Activated CD4-positive, alpha-beta T cell treated with anti-CD3 and anti-CD28 coated beads, Interleukin-2, amount 50 U/mL, for 24 hours (primary cell): ENCODE measurements around the gene ZNF71.

Experiments used
- DNase-seq, 2 donors: peaks; one replicate each; pipeline ENCODE4 v3.0.0-alpha.2; 2020; ENCODE audit warnings: low read depth in 1 of 2, low spot score in 1 of 2

The ZNF71 gene

DNA sequence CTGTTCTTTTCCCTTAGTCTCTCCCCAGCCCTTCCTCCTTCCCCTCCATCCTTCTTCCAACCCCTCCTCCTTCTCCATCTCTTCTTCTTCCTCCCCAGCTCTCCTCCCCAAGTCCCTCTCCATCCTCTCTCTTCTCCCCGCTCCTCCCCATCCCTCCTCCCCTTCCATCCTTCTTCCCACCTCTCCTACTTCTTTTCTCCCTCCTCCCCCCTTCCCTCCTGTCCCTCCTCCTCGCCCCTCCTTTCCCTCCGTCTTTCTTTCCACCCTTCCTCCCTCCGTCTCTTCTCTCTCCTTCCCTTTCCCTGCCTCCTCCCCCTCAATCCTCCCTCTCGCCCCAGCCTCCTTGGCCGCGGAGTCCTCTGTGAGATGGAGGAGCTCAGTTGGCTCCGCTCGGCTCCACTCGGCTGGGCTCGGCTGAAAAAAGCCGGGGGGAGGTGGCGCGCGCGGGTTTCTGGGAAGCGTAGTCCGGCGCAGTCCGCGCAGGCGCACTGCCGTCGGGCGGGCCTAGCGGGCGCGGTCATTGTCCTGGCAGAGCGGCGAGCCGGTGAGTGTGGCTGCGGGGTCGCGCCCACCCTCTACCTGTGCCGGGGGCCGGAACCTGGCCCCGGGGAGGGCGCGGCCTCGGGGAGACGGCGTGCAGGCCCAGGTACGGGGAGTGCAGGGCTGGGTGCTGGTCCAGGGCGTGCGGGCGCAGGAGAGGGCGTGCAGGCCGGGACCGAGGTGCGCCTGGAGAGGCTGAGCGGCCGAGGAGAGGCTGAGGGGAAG, at the start of gene ZNF71:
Gene ZNF71 (plus strand): TSS at position 520 of the 765 bp plus-strand sequence. CDS start 6,257 bp downstream, outside the sequence.
- peak; percentile 73 to 89 for DNase-seq

DNA sequence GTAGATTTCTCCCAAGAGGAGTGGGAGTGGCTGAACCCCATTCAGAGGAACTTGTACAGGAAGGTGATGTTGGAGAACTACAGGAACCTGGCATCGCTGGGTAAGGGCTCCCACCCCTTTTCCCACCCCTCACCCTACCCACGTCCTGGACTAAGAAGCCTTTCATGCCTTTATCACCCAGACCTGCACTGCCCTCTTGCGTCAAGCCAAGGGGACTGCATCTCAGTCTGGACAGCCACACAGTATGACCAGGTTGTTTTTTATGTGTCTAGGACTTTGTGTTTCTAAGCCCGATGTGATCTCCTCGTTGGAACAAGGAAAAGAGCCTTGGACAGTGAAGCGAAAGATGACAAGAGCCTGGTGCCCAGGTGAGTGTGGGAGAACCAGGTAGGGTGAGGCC, 47.6 kb upstream of the ZNF71 start:
- no peak for DNase-seq

DNA sequence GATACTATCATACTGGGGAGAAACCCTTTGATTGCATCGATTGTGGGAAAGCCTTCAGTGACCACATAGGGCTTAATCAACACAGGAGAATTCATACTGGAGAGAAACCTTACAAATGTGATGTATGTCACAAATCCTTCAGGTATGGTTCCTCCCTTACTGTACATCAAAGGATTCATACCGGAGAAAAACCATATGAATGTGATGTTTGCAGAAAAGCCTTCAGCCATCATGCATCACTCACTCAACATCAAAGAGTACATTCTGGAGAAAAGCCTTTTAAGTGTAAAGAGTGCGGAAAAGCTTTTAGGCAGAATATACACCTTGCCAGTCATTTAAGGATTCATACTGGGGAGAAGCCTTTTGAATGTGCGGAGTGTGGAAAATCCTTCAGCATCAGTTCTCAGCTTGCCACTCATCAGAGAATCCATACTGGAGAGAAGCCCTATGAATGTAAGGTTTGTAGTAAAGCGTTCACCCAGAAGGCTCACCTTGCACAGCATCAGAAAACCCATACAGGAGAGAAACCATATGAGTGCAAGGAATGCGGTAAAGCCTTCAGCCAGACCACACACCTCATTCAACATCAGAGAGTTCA, 40.7 kb upstream of the ZNF71 start:
- no peak for DNase-seq

DNA sequence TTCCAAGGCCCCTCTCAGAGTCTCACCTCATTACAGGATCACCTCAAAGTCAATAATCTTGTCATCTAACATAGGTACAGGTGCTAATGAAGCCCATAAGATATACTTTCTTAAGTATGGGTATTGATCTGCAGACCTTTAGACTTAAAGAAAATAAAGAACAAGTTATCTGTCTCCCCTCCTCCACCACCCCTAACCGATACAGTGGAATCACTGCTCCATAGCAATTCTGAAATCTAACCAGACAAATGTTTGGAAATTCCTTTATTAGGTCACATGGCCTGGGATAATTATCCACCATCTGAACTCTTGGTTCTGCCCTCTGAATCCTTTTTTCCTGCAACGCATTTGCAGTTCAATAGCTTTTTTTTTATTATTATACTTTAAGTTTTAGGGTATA, 32.3 kb upstream of the ZNF71 start:
- DNase-seq = no peak

DNA sequence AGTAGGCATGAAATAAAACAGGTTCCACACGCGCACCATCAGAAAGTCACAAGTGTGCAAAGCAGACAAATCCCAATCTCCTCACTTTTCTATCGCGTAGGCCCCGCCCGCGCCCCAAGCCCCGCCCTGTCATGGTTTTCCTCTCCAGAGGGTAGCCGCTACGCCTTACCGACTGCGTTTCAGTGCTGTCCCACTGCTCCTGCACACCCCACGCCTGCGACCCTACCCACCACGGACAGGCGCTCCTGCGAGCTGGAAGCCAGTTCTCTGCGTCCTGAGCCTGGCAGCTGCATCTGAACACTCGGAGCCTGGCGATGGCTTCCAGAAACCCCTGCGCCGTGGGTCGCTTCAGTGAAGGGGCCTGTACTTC, 28.2 kb upstream of the ZNF71 start:
- peak in 1 of 2 donors; percentile 11 for DNase-seq

DNA sequence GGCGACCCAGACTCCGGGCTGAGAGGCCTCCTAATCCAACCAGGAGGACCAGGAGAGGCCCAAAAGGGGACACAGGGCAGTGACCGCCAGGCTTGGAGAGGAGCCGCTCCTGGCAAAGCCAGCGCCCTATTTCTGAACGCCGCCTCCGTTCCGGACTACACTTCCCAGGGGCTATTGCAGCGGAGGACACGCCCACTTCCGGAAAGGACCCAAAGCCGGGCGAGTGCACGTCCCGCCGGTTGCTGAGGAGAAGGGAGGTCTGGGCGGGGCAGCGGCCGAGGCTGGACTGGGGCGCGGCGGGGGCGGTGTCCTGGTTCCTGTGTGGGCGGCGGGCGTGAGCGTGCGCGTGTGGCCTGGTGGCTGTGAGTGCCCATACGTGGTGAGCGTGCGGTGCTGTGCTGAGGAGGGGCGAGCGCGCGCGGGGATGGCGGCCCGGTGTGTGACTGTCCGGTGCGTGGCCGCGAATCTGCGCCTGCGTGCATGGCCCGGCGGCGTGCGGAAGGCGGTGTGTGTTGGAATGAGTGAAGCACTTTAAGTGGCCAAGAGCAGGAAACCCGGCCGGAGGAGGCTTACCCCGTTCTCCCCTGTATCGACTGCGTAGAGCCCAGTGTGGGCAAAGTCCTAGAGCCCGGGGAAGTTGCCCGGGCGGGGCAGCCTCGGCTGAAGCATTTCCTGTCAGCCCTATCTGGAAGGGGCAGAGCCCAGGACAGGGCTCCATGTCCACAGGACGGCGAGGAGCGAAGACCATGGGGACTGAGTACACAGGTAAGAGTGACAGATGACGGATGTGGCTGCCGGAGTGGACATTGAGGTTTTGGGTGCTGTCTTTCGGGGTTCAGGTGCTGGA, 27.6 kb upstream of the ZNF71 start, which contains the start of gene ZNF470:
Gene ZNF470 (plus strand): TSS at position 195 of the 847 bp plus-strand sequence. CDS start 2,844 bp downstream, outside the sequence.
- DNase-seq = peak; percentile 75 to 85

DNA sequence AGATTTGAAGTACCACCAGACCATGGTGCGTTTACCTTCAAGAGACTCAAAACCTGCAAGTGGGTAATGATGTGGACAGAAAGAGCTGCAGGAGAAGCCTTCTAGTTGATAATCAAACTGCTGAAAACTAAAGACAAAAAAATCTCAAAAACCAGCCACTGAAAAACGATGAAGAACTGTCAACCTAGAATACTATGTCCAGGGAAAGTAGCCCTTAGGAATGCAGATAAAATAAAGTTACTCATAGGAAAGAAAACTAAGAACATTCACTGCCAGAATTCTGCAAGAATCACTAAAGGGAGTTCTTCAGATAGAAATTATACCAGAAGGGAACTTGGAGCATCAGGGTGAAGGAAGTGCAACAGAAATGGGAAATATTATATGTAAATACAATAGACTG, 22.5 kb upstream of the ZNF71 start:
- DNase-seq = no peak

DNA sequence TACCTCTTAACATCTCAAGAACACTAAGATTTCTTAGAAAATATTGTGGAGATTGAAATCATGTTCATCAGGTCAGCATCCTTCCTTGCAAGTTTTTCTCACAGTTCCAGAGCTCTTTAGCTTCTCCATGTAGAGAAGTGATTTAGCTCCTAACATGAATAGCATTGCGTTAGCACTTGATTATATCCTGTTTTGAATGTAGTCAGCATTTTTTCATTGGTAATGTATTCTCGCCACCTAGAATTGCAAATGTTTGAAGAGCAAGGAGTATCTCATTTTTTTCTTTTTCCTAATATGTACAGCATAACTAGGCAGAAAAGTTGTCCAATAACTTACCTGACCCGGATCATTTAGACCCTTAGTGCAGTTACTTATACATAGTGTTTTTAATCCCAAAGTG, 21.2 kb upstream of the ZNF71 start:
- DNase-seq = no peak

DNA sequence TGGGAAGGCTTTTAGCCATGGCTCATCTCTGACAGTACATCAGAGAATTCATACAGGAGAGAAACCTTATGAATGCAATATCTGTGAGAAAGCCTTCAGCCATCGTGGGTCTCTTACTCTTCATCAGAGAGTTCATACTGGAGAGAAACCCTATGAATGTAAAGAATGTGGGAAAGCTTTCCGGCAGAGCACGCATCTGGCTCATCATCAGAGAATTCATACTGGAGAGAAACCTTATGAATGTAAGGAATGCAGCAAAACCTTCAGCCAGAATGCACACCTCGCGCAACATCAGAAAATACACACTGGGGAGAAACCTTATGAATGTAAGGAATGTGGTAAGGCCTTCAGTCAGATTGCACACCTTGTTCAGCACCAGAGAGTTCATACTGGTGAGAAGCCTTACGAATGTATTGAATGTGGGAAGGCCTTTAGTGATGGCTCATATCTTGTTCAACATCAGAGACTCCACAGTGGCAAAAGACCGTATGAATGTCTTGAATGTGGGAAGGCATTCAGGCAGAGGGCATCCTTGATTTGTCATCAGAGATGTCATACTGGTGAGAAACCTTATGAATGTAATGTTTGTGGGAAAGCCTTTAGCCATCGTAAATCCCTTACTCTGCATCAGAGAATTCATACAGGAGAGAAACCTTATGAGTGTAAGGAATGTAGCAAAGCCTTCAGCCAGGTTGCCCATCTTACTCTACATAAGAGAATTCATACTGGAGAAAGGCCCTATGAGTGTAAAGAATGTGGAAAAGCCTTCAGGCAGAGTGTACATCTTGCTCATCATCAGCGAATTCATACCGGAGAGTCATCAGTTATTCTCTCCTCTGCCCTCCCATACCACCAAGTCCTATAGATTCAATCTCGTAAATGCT, 17.1 kb upstream of the ZNF71 start:
- DNase-seq = no peak

DNA sequence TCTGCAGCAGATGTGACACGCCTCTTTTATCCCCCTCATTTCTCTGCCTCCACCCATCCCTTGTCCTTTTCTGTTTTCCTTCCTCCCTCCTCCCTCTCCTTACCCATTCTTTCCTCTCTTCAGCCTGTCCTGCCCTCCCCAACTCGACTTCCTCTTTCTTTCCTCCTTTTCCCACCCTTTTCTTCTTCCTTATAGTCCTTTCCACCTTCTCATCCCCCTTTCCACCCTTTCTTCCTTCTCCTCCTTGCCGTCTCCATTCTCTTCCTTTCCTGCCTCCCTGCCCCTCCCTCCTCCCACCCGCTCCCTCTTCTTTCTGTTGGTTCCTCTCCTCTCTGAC, 688 bp upstream of the ZNF71 start:
- no peak for DNase-seq

DNA sequence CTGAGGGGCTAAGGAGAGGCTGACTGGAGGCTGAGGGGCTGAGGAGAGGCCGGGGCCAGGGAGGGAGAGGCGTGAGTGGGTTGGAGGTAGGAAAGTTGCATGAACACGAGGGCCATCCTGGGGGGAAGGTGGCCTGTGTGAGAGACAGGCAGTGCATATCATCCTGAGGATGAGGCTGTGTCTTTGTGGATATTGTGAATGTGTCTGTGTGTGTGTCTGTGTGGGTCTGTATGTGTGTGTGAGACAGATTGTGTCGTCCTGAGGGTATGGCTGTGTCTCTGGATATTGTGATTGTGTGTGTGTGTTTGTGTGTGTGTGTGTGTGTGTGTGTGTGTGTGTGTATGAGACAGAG, 422 bp downstream of the ZNF71 start:
- no peak for DNase-seq

DNA sequence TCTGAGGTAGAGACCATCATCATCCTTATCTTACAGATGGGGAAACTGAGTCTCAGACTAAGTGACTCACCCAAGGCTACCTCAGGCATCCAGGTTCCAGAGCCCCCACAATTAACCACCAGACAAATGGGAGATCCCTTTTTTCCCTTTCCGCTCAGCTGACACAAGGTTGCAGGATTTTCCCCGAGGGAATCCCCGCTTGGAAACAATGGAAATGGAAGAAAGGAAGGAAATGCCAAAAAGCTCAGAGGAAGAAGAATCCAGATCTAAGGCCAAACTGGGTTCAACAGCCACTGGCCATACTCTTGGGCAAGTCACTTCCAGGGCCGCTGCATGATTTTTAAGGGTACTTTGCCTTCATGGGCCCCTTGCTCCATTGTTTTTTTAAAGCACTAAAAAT, 1.6 kb downstream of the ZNF71 start:
- no peak for DNase-seq

DNA sequence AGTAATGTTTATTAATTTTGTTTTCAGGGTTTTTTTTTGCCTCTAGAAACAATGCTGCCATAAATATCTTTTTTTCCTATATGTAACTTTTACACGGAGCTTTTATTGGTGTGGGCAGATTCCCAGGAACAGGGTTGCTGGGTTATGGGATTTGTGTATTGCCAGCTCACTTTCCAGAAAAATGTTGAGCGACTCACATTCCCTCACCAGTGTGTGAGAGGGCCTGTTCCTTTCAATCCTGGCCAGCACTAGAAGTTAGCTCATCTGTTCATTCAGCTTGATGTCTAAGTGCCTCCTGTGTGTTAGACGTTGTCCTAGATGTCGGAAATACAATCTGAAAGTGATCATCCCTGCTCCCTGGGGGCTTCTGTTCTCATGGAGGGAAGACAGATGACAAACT, 2.6 kb downstream of the ZNF71 start:
- no peak for DNase-seq

DNA sequence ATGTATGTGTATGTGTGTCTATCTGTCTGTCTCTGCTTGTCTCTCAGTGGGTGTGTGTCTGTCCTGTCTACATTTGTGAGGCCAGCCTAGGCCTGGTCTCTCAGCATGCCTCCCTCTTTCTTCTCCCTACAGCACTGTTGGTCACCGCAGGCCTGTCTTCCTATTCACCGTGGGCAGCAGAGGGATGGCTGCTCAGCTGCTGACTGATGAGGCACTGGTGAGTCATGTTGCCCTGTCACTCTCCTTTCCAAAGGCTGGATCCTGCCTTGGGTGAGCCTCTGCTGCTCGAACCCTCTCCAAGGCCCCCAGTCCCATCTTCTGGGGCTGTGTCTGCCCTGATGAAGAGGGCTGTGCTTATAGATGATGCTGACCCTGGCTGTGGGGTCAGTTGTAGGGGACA, 6.3 kb downstream of the ZNF71 start:
- DNase-seq = no peak

DNA sequence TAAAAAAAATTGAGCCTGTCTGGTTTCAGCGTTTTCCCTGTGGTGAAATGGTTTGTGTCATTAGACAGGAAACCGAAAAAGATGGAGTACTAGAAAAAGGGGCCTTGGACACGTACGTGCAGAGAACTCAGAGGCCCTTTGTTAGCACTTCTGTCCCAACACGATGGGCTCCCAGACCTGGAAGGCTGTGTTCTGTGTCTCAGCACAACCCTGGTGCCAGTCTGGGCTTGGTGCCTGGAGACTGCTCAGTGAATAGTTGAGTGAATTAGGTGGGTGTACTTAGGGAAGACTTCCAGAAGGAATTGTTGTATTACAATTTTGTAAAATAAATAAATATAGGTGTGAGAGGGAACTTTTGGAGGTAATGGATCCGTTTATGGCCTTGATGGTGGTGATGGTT, 8.7 kb downstream of the ZNF71 start:
- no peak for DNase-seq

DNA sequence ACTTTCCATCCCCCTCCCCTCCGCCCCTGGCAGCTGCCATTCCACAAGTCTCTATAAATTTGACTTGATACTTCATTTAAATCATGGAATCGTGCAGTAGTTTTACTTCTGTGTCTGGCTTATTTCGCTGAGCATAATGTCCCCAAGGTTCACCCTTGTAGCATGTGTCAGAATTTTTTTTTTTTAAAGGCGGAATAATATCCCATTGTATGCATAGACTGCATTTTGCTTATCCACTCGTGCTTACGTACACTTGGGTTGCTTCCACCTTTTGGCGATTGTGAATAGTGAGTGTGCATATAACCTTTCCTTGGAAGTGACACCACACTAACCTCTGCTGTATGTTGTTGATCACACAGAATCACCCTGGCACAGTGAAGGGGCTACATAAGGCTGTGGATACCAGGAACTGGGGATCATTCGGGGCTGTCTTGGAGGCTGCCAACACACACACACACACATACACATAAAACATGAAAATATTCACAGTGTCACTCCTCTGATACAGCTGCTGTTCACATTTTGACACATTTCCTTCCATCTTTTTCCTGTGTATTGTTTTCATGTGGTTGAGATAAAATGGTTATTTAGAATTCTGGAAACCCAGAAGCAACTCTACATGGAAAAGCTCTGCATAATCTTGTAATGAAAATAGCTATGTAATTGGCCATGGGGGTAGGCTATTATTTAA, 13.3 kb downstream of the ZNF71 start:
- no peak for DNase-seq

DNA sequence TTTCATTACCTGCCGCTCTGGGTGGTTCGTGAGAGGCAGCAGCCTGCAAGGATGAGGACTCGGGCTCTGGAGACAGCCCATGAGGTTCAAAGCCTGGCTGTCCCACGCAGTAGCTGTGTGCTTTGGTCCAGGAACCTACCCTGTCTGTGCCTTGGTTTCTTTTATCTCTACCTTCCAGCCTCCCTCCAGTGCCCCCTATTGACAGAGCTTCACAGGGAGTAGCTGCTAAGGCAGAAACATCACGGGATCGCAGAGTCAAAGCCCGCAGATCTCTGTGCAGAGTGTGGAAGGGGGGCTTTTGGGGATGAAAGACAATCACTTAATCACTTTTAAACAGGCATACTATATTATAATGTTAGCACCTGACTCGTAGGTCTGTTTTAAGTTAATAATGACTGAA, 16.2 kb downstream of the ZNF71 start:
- DNase-seq = no peak

DNA sequence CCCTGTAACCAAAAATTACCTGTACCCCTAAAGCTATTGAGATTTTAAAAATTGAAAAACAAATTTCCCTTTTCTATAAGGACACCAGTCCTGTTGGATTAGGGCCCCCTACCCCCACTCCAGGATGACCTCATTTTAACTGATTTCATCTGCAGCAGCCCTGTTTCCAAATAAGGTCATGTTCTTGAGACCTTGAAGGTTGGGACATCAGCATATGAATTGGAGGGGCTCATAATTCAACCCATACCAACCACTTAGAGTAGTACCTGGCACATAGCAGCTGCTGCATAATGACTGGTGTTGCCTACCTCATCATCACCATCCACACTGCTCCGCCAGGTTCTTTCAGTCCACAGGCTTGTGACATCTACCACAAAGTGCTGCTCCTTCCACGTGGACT, 17.6 kb downstream of the ZNF71 start:
- DNase-seq = no peak

DNA sequence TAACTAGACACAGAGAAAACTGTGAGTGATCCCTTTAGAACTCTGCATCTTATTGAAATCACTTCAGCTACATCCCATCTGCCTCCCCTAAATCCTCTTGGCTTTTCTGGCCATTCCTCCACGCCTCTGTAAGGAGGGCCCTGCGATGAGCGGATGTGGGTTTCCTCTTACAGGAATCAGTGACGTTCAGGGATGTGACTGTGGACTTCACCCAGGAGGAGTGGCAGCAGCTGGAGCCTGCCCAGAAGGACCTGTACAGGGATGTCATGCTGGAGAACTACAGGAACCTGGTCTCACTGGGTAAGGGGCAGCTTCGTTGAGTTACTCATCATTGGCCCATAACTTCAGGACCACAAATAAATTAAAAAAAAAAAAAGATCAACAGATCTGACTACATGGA, 18.5 kb downstream of the ZNF71 start:
- no peak for DNase-seq

DNA sequence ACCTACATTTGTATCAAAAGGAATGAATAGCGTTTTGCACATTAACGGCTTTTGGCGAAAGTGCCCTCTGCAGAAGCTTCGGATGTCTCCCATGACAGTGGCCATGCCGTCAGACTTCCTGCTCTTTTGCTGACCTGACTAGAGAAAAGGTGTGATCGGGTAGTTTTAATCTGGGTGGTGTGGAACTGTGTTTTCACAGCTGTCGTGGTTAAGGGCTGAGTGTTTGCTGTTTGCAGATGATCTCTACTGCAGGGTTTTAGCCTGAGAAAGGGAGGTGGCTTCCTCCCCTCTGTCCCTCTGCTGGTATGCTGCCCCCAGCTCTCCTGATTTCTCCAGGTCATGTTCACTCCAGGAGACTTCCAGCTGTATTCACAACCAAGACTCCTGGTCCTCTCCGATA, 22.4 kb downstream of the ZNF71 start:
- no peak for DNase-seq

DNA sequence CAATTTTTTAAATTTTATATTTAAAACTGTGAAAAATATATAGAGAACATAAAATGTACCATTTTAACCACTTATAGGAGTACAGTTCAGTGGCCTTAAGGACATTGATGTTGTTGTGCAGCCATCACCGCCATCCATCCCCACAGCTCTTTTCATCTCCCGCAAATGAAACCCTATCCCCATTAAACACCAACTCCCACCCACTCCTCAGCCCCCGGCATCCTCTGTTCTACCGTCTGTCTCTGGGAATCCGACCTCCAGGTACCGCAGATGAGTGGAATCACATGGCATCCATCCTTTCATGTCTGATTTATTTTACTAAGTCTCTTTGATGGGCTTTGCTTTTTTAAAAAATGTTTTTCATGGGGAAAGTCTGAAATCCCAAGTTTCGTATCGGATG, 24.0 kb downstream of the ZNF71 start:
- DNase-seq = no peak
